H1 (cell line): ENCODE data around the gene PEX14. TPM values are rescaled to one million over a fixed set of nuclear protein-coding genes. Genes with fewer than 3 reads are reported as not detected.

Experiments
- CTCF ChIA-PET: fragments of 300-600 bp; sonication (Branson Sonifier 250); formaldehyde crosslinking; loops from one replicate; lab custom pipeline; 2021; ENCODE audit not compliant: partially characterized antibody; lab: Charles Lee
- POLR2A ChIA-PET: fragments of 300-600 bp; sonication (Branson Sonifier 250); formaldehyde crosslinking; loops from one replicate; lab custom pipeline; 2021; ENCODE audit warnings: inconsistent platforms; ENCODE audit not compliant: partially characterized antibody; lab: Charles Lee
- DNase-seq, 2 experiments: peaks; one replicate each; pipeline versions ENCODE4 v3.0.0 to v3.0.0-alpha.2; 2010 to 2022; ENCODE audit warnings: low spot score in 2 of 2, low read depth in 1 of 2, mixed read lengths in 1 of 2
- FAIRE-seq: peaks from 2 replicates; lab custom pipeline; 2011; peaks lifted over from hg19 to GRCh38; lab: Jason Lieb, UNC
- H2AFZ ChIP-seq: 2 replicates; pipeline ENCODE4 v1.8.1; 2012; ENCODE audit warnings: low read length, inconsistent platforms
- H2AK5ac ChIP-seq: 2 replicates; pipeline ENCODE4 v1.6.1; 2013; ENCODE audit warnings: low read depth, low read length
- H2BK120ac ChIP-seq: replicated peaks from 2 replicates; pipeline ENCODE3; 2013; ENCODE audit warnings: low read depth, low read length, inconsistent platforms
- H2BK12ac ChIP-seq: 2 replicates; pipeline ENCODE4 v1.6.1; 2013; ENCODE audit warnings: low read depth, low read length
- H2BK15ac ChIP-seq: 2 replicates; pipeline ENCODE4 v1.6.1; 2013; ENCODE audit warnings: low read length
- H2BK20ac ChIP-seq: 2 replicates; pipeline ENCODE4 v1.6.1; 2013; ENCODE audit warnings: low read length
- H2BK5ac ChIP-seq: 2 replicates; pipeline ENCODE4 v1.6.1; 2013; ENCODE audit warnings: low read depth, low read length
- H3K14ac ChIP-seq: 2 replicates; pipeline ENCODE4 v1.6.1; 2013; ENCODE audit warnings: inconsistent platforms; ENCODE audit not compliant: insufficient read length
- H3K18ac ChIP-seq: 2 replicates; pipeline ENCODE4 v1.6.1; 2013; ENCODE audit warnings: low read length; ENCODE audit errors: extremely low read depth
- H3K23ac ChIP-seq: 2 replicates; pipeline ENCODE4 v1.6.1; 2013; ENCODE audit warnings: inconsistent platforms; ENCODE audit not compliant: insufficient read length
- H3K23me2 ChIP-seq: 2 replicates; pipeline ENCODE4 v1.6.1; 2013; ENCODE audit warnings: low read depth, low read length
- H3K27ac ChIP-seq: 2 replicates; pipeline ENCODE4 v1.6.1; 2011; ENCODE audit warnings: low read depth, low read length, inconsistent platforms
- H3K27me3 ChIP-seq, 4 experiments: replicated peaks in 1 of 4; 1 replicate in 1 of 4; 2 replicates in 3 of 4; pipeline versions ENCODE4 v1.6.1 to v1.8.1; 2011 to 2013; ENCODE audit warnings: low read length in 3 of 4, mild to moderate bottlenecking in 3 of 4, inconsistent platforms in 2 of 4, mixed read lengths in 2 of 4, moderate library complexity in 1 of 4; ENCODE audit not compliant: control insufficient read depth in 3 of 4, insufficient read depth in 3 of 4; ENCODE audit errors: extremely low read depth in 1 of 4
- H3K36me3 ChIP-seq, 4 experiments: 2 replicates each; pipeline versions ENCODE4 v1.6.1 to v1.8.1; 2011 to 2013; ENCODE audit warnings: mild to moderate bottlenecking in 4 of 4, low read length in 3 of 4, moderate library complexity in 2 of 4, control low read depth in 1 of 4, inconsistent platforms in 1 of 4; ENCODE audit not compliant: insufficient read depth in 4 of 4, control insufficient read depth in 2 of 4
- H3K4ac ChIP-seq: replicated peaks from 2 replicates; pipeline ENCODE3; 2013; ENCODE audit warnings: low read length, low read depth, mixed read lengths, inconsistent platforms; ENCODE audit not compliant: insufficient read length
- H3K4me1 ChIP-seq, 4 experiments: replicated peaks in 1 of 4; 1 replicate in 1 of 4; 2 replicates in 3 of 4; pipeline versions ENCODE4 v1.6.1 to v1.8.1; 2011 to 2013; ENCODE audit warnings: low read length in 3 of 4, inconsistent platforms in 2 of 4, mixed read lengths in 1 of 4; ENCODE audit not compliant: insufficient read depth in 4 of 4, control insufficient read depth in 3 of 4
- H3K4me2 ChIP-seq, 2 experiments: 2 replicates each; pipeline versions ENCODE4 v1.6.1 to v1.8.1; 2011 to 2013; ENCODE audit warnings: low read depth in 2 of 2, low read length in 2 of 2, control low read depth in 1 of 2, inconsistent platforms in 1 of 2, mild to moderate bottlenecking in 1 of 2; ENCODE audit not compliant: insufficient read depth in 1 of 2
- H3K4me3 ChIP-seq, 4 experiments: fragments of 200-600, 300-600 bp in 1 of 4; sonication (generic), shearing (Covaris generic), sonication (Bioruptor Twin) in 1 of 4; 2 replicates each; pipeline versions ENCODE4 v1.5.1 to v1.8.1; 2011 to 2016; ENCODE audit warnings: low read length in 4 of 4, low read depth in 3 of 4, control low read depth in 2 of 4, inconsistent platforms in 2 of 4, mild to moderate bottlenecking in 2 of 4, mixed read lengths in 1 of 4, moderate library complexity in 1 of 4; ENCODE audit not compliant: insufficient read depth in 2 of 4; ENCODE audit errors: extremely low read depth in 1 of 4
- H3K56ac ChIP-seq: replicated peaks from 2 replicates; pipeline ENCODE3; 2013; ENCODE audit warnings: low read depth, mild to moderate bottlenecking, mixed read lengths, low read length, inconsistent platforms; ENCODE audit not compliant: insufficient read length
- H3K79me1 ChIP-seq: 2 replicates; pipeline ENCODE4 v1.6.1; 2013; ENCODE audit warnings: low read depth, low read length, control low read depth
- H3K79me2 ChIP-seq, 2 experiments: 2 replicates each; pipeline versions ENCODE4 v1.6.1 to v1.8.1; 2012 to 2013; ENCODE audit warnings: low read length in 2 of 2, mild to moderate bottlenecking in 2 of 2, inconsistent platforms in 1 of 2; ENCODE audit not compliant: insufficient read depth in 2 of 2, control insufficient read depth in 1 of 2
- H3K9ac ChIP-seq, 4 experiments: replicated peaks in 1 of 4; 1 replicate in 1 of 4; 2 replicates in 3 of 4; pipeline versions ENCODE4 v1.6.1 to v1.8.1; 2011 to 2013; ENCODE audit warnings: low read depth in 3 of 4, low read length in 3 of 4, control low read depth in 2 of 4, mild to moderate bottlenecking in 2 of 4, moderate library complexity in 2 of 4, inconsistent platforms in 1 of 4; ENCODE audit errors: extremely low read depth in 1 of 4
- H3K9me3 ChIP-seq, 2 experiments: 2 replicates each; pipeline versions ENCODE4 v1.6.1 to v1.8.1; 2012 to 2013; ENCODE audit warnings: mild to moderate bottlenecking in 2 of 2, moderate library complexity in 2 of 2, control low read depth in 1 of 2, inconsistent platforms in 1 of 2, low read depth in 1 of 2, low read length in 1 of 2, mixed read lengths in 1 of 2; ENCODE audit not compliant: insufficient read depth in 2 of 2
- H4K20me1 ChIP-seq, 2 experiments: replicated peaks in 1 of 2; 2 replicates each; pipeline versions ENCODE3 to v1.8.1; 2011 to 2013; ENCODE audit warnings: inconsistent platforms in 2 of 2, low read length in 2 of 2, mild to moderate bottlenecking in 1 of 2; ENCODE audit not compliant: insufficient read depth in 2 of 2, control insufficient read depth in 1 of 2
- H4K5ac ChIP-seq: 2 replicates; pipeline ENCODE4 v1.6.1; 2013; ENCODE audit warnings: low read length, low read depth, mixed read lengths, inconsistent platforms; ENCODE audit not compliant: insufficient read length
- H4K8ac ChIP-seq: 2 replicates; pipeline ENCODE4 v1.8.0; 2013; ENCODE audit warnings: mild to moderate bottlenecking, moderate library complexity, low read length, inconsistent platforms; ENCODE audit not compliant: insufficient read depth; ENCODE audit errors: extremely low read depth
- H4K91ac ChIP-seq: replicated peaks from 2 replicates; pipeline ENCODE3; 2013; ENCODE audit warnings: low read length, mixed read lengths, inconsistent platforms; ENCODE audit not compliant: insufficient read length
- BACH1 ChIP-seq: IDR thresholded peaks from 2 replicates; pipeline ENCODE4 v1.6.1; 2012; ENCODE audit warnings: low read length, improper control_type of control experiment
- EP300 ChIP-seq, 2 experiments: IDR thresholded peaks; 1 replicate in 1 of 2; 2 replicates in 1 of 2; pipeline ENCODE4 v1.6.1; 2011 to 2012; ENCODE audit warnings: low read depth in 2 of 2, low read length in 2 of 2, mild to moderate bottlenecking in 2 of 2, borderline replicate concordance in 1 of 2, inconsistent platforms in 1 of 2, moderate library complexity in 1 of 2
- KDM1A ChIP-seq: fragments of 200-600, 300-600 bp; sonication (generic); IDR thresholded peaks from 2 replicates; pipeline ENCODE4 v1.7.1; 2016; ENCODE audit warnings: mild to moderate bottlenecking, low read length, borderline replicate concordance
- WGBS, 2 experiments: shearing (Covaris generic) in 1 of 2; methylation state at CpG; one replicate each; pipeline versions ENCODE4 v1.1.6 to v1.1.7; 2013 to 2015; ENCODE audit warnings: low lambda C conversion rate in 2 of 2, mixed read lengths in 2 of 2, inconsistent platforms in 1 of 2, low coverage in 1 of 2, missing lambda C conversion rate in 1 of 2; ENCODE audit not compliant: insufficient replicate concordance in 2 of 2, insufficient coverage in 1 of 2, insufficient read length in 1 of 2; ENCODE audit errors: extremely low coverage in 1 of 2, missing lambda C conversion rate in 1 of 2; 5-methylcytosine and 5-hydroxymethylcytosine counted together
- polyA plus RNA-seq, 7 experiments: library from polyadenylated mRNA; depleted of rRNA in 3 of 7; stranded (reverse) in 5 of 7; unstranded in 2 of 7; fragments of >200 nt in 5 of 7; fragments of 200-250 nt in 2 of 7; gene quantifications; 1 replicate in 5 of 7; 2 replicates in 1 of 7; 4 replicates in 1 of 7; pipeline versions ENCODE4 v1.2.1 to v1.2.3, GENCODE V29; 2011 to 2013; ENCODE audit warnings: missing spikeins in 2 of 7, mixed read lengths in 2 of 7
- total RNA-seq: library from RNA; stranded (reverse); fragmentation: NEBNext Ultra II Directional; extraction: Animal tissue kit (Norgen Biotek cat#: 25700); gene quantifications from 2 replicates; pipeline ENCODE4 v1.2.1, GENCODE V29; 2021

The PEX14 gene
- total and polyA plus RNA-seq, 2 of the 8 experiments (the other 6 are each of a cell fraction or from before 2014, with no cell fraction given): 13.0 to 19.8 TPM

DNA sequence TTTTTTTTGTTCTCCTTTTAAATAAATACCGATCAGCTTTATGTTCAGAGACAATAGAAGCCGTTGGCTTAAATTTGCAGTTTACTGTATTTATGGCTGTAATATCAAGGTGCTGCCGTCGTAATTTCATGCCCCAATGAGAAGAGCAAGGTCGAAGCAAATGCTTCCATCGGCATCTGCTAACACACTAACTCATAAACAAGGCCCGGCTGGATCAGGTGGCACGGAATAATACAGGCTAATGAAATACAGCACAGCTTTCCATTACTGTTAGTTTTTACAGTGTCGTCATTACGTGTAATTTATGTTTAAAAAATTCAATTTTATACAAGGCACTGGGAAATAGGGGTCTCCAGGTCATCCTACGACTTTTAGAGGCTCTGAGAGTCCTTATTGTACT lies 119.0 kb downstream of the PEX14 start:
- TF ChIP-seq EP300 (IDR thresholded peaks at IDR 0.05; ENCODE audit: borderline replicate concordance in 1 of 2, low read depth in 2 of 2, low read length in 2 of 2): no peak
- no peak for TF ChIP-seq KDM1A
- TF ChIP-seq BACH1: no peak
- DNase-seq (no peak), FAIRE-seq (no peak)
- H2AK5ac ChIP-seq: no peak overlapping the region
- no peaks in the 10 kb centered on the region; the same call in 1 of the 2 replicates for H3K23me2 ChIP-seq
- H4K20me1 ChIP-seq: no peaks in the 10 kb centered on the region
- ChIA-PET CTCF (interaction anchor here (0.9 to 1.2 kb wide), 3 partner anchors 14 to 64 kb away, joined by 3 to 5 read pairs (median 3); no protein-coding TSS in a partner anchor), POLR2A (interaction anchor here (1.0 kb wide), 1 partner anchor 9 kb away, joined by 3 read pairs; no protein-coding TSS in a partner anchor)
- no peak overlapping the region for H2BK15ac ChIP-seq
- H3K9me3 ChIP-seq: no peaks in the 10 kb centered on the region
- H4K5ac ChIP-seq: no peak overlapping the region
- no peak overlapping the region for H2AFZ ChIP-seq
- WGBS, 2 experiments: 90% methylated on average over 11 of the region's 11 CpGs; no CpG with 5 or more reads in 1 of the 2 experiments
- no peak overlapping the region for H3K56ac ChIP-seq
- H3K18ac ChIP-seq: no peak overlapping the region
- no peaks in the 10 kb centered on the region for H3K27me3 ChIP-seq
- no peaks in the 10 kb centered on the region for H3K79me1 ChIP-seq
- no peak overlapping the region for H3K4ac ChIP-seq
- H2BK12ac ChIP-seq: no peak overlapping the region
- H3K27ac ChIP-seq: no peak overlapping the region
- no peaks in the 10 kb centered on the region for H3K79me2 ChIP-seq
- H3K14ac ChIP-seq: no peak overlapping the region
- H4K8ac ChIP-seq: no peak overlapping the region
- H4K91ac ChIP-seq: no peak overlapping the region
- H2BK20ac ChIP-seq: no peak overlapping the region
- H3K23ac ChIP-seq: no peak overlapping the region
- no peak overlapping the region for H2BK120ac ChIP-seq
- no peaks in the 10 kb centered on the region for H3K36me3 ChIP-seq
- no peak overlapping the region for H3K4me2 ChIP-seq
- no peak overlapping the region for H2BK5ac ChIP-seq
- no peak overlapping the region for H3K9ac ChIP-seq
- H3K4me1 ChIP-seq: peaks cover 3 to 13% (median 7%) of the 10 kb centered on the region in 4 experiments
- H3K4me3 ChIP-seq: no peak overlapping the region
